B cell (primary cell): ENCODE measurements around the gene ANKLE1. TPM values are rescaled to one million over a fixed set of nuclear protein-coding genes. Genes with fewer than 3 reads are reported as not detected.
"Not testable (repeated sequence)": the region's sequence is repeated elsewhere in the genome, so short reads cannot be mapped to it uniquely, and the experiment has no call there.

Source experiments
- ATAC-seq: fragments of 200-7000 bp; cut with Tn5 transposase; one replicate; pipeline ENCODE4 v1.10.0; 2021; ENCODE audit warnings: low read depth, mild to moderate bottlenecking, moderate number of reproducible peaks, moderate library complexity
- CTCF ChIA-PET: fragments of 350-600 bp; sonication (Branson Sonifier 250); formaldehyde crosslinking; loops from one replicate; lab custom pipeline; 2021; ENCODE audit warnings: antibody characterized with exemption, inconsistent platforms; lab: Charles Lee
- POLR2A ChIA-PET: fragments of 350-600 bp; sonication (Branson Sonifier 250); formaldehyde crosslinking; loops from one replicate; lab custom pipeline; 2021; ENCODE audit warnings: antibody characterized with exemption; lab: Charles Lee
- DNase-seq: peaks from one replicate; pipeline ENCODE4 v3.0.0; 2013
- H2AFZ ChIP-seq: 2 replicates; pipeline ENCODE4 v1.6.1; 2012; ENCODE audit warnings: mild to moderate bottlenecking, low read depth, low read length; ENCODE audit not compliant: insufficient read depth, poor library complexity, severe bottlenecking
- H3K27ac ChIP-seq, 2 donors: 1 replicate in 1 of 2; 2 replicates in 1 of 2; pipeline ENCODE4 v1.5.1; 2012 to 2013; ENCODE audit warnings: low read length in 2 of 2, mild to moderate bottlenecking in 2 of 2, moderate library complexity in 1 of 2
- H3K27me3 ChIP-seq, 4 experiments: fragments of 200-600 bp in 1 of 4; sonication (generic) in 1 of 4; replicated peaks in 1 of 4; 1 replicate in 2 of 4; 2 replicates in 2 of 4; pipeline versions ENCODE4 v1.6.1 to v1.7.0; 2013 to 2016; ENCODE audit warnings: low read length in 3 of 4, mild to moderate bottlenecking in 2 of 4, mixed read lengths in 1 of 4, moderate library complexity in 1 of 4; ENCODE audit not compliant: insufficient read depth in 4 of 4, control insufficient read depth in 3 of 4; ENCODE audit errors: control extremely low read depth in 1 of 4
- H3K36me3 ChIP-seq, 2 experiments: replicated peaks in 1 of 2; 1 replicate in 1 of 2; 2 replicates in 1 of 2; pipeline versions ENCODE4 v1.6.1 to v1.7.1; 2013; ENCODE audit warnings: low read length in 1 of 2; ENCODE audit not compliant: insufficient read depth in 2 of 2, control insufficient read depth in 1 of 2; ENCODE audit errors: control extremely low read depth in 1 of 2, extremely low read depth in 1 of 2
- H3K4me1 ChIP-seq, 2 donors: fragments of 200-600 bp in 1 of 2; sonication (generic) in 1 of 2; 1 replicate in 1 of 2; 2 replicates in 1 of 2; pipeline versions ENCODE4 v1.5.1 to v1.6.1; 2013 to 2017; ENCODE audit warnings: low read length in 2 of 2; ENCODE audit not compliant: control insufficient read depth in 2 of 2, insufficient read depth in 2 of 2
- H3K4me2 ChIP-seq: replicated peaks from 2 replicates; pipeline ENCODE3; 2012; ENCODE audit warnings: mild to moderate bottlenecking, low read depth, low read length; ENCODE audit not compliant: poor library complexity, severe bottlenecking
- H3K4me3 ChIP-seq, 5 experiments: fragments of 200-600 bp in 1 of 5; sonication (generic) in 1 of 5; 1 replicate in 3 of 5; 2 replicates in 2 of 5; pipeline versions ENCODE4 v1.5.1 to v1.7.0; 2011 to 2016; ENCODE audit warnings: low read length in 4 of 5, mild to moderate bottlenecking in 4 of 5, low read depth in 2 of 5, control low read depth in 1 of 5, moderate library complexity in 1 of 5; ENCODE audit not compliant: insufficient read depth in 1 of 5; ENCODE audit errors: control extremely low read depth in 1 of 5, extremely low read depth in 1 of 5
- H3K79me2 ChIP-seq: fragments of 200-600 bp; sonication (generic); one replicate; pipeline ENCODE4 v1.6.0; 2016; ENCODE audit warnings: low read length; ENCODE audit not compliant: control insufficient read depth, insufficient read depth
- H3K9ac ChIP-seq: fragments of 200-600 bp; sonication (generic); 2 replicates; pipeline ENCODE4 v1.6.1; 2017; ENCODE audit warnings: mild to moderate bottlenecking, low read length, moderate library complexity
- H3K9me3 ChIP-seq, 3 donors: one replicate each; pipeline versions ENCODE4 v1.6.1 to v1.7.1; 2013; ENCODE audit warnings: low read length in 2 of 3; ENCODE audit not compliant: control insufficient read depth in 2 of 3, insufficient read depth in 1 of 3; ENCODE audit errors: control extremely low read depth in 1 of 3
- H4K20me1 ChIP-seq: 2 replicates; pipeline ENCODE4 v1.6.0; 2012; ENCODE audit warnings: mild to moderate bottlenecking, low read length; ENCODE audit not compliant: insufficient read depth, control insufficient read depth, poor library complexity, severe bottlenecking
- H3K27ac Mint-ChIP-seq: one replicate; pipeline ENCODE4 v1.8.0; 2021; ENCODE audit warnings: mixed read lengths
- H3K27me3 Mint-ChIP-seq: one replicate; pipeline ENCODE4 v1.8.0; 2021; ENCODE audit warnings: mixed read lengths
- H3K4me1 Mint-ChIP-seq: one replicate; pipeline ENCODE4 v1.8.0; 2021; ENCODE audit warnings: mixed read lengths
- H3K4me3 Mint-ChIP-seq: one replicate; pipeline ENCODE4 v1.8.0; 2021; ENCODE audit warnings: mixed read lengths
- H3K9me3 Mint-ChIP-seq: one replicate; pipeline ENCODE4 v1.8.0; 2022; ENCODE audit warnings: mixed read lengths; ENCODE audit not compliant: insufficient read depth
- EZH2 ChIP-seq: IDR thresholded peaks from 2 replicates; pipeline ENCODE4 v1.6.1; 2012; ENCODE audit warnings: borderline replicate concordance, low read depth, mild to moderate bottlenecking, moderate library complexity, low read length; ENCODE audit not compliant: insufficient read depth, poor library complexity, severe bottlenecking
- WGBS: methylation state at CpG from one replicate; pipeline ENCODE4 v1.1.5; 2013; ENCODE audit warnings: missing lambda C conversion rate; ENCODE audit not compliant: insufficient coverage; 5-methylcytosine and 5-hydroxymethylcytosine counted together
- intact Hi-C: fragments of 100-400 bp; cut with micrococcal nuclease; formaldehyde crosslinking; loops from one replicate; pipeline ENCODE4 v1.10.0; 2022
- polyA plus RNA-seq: library from polyadenylated mRNA; depleted of rRNA; stranded (reverse); fragments of >200 nt; gene quantifications from 2 replicates; pipeline ENCODE4 v1.2.3, GENCODE V29; 2012
- total RNA-seq, 2 donors: library from RNA; stranded (reverse); fragments of 120-200 nt in 1 of 2; gene quantifications; 1 replicate in 1 of 2; 2 replicates in 1 of 2; pipeline versions ENCODE4 v1.2.3 to v1.2.4, GENCODE V29; 2013 to 2022
- TF ChIP-seq, protein P1 (sequence below): fragments of 200-600 bp; IDR thresholded peaks from one replicate; pipeline ENCODE4 v1.8.0; 2022; ENCODE audit warnings: antibody characterized with exemption, mild to moderate bottlenecking

ANKLE1 gene
- total and polyA plus RNA-seq, 2 donors (not counting 1 experiment from before 2014, with no cell fraction given), result 6.2 to 7.6 TPM

DNA sequence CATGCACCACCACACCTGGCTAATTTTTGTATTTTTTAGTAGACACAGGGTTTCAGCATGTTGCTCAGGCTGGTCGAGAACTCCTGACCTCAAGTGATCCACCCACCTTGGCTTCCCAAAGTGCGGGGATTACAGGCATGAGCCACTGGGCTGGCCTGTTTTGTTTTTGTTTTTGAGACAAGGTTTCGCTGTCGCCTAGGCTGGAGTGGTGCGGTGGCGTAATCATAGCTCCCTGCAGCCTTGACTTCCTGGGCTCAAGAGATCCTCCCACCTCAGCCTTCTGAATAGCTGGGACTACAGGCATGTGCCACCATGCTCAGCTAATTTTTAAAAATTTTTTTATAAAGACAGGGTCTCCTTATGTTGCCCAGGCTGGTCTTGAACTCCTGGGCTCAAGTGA, 13.8 kb downstream of the ANKLE1 start:
- POLR2A ChIA-PET, result interaction anchor here (0.6 kb wide), 1 partner anchor 12 kb away, joined by 3 read pairs; no protein-coding TSS in a partner anchor
- not testable (repeated sequence) for H3K4me2 ChIP-seq, H3K27ac Mint-ChIP-seq

DNA sequence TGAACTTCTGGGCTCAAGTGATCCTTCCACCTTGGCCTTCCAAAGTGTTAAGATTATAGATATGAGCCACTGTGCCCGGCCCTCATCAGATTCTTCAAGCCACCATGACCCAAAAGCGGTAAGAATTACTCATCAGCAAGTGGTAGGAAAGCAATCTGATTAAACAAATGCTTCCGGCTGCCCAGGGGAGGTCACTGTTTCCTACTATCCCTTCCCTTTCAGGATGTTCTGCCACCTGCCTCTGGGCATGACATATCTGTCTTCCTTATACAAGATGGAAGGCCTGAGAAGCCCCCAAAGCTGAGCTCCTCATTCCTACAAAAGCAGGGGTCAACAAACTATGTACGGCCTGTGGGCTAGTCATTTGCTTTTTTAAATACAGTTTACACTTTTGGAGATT, 14.6 kb downstream of the ANKLE1 start:
- Mint-ChIP-seq H3K27me3 (no peaks in the 10 kb centered on the region), H3K27ac (no peak overlapping the region), H3K4me1 (peaks cover 10% of the 10 kb centered on the region), H3K4me3 (no peak overlapping the region), H3K9me3 (no peaks in the 10 kb centered on the region)
- H3K4me2 ChIP-seq, result no peak overlapping the region
- DNase-seq (no peak), ATAC-seq (no peak)
- H3K36me3 ChIP-seq, result no peaks in the 10 kb centered on the region
- intact Hi-C loops, result no loop called here
- H3K79me2 ChIP-seq, result no peaks in the 10 kb centered on the region
- no peaks in the 10 kb centered on the region for H3K27me3 ChIP-seq
- H3K9me3 ChIP-seq, result peaks cover 0 to 13% (median 0%) of the 10 kb centered on the region in 3 donors
- TF ChIP-seq, protein P1, sequence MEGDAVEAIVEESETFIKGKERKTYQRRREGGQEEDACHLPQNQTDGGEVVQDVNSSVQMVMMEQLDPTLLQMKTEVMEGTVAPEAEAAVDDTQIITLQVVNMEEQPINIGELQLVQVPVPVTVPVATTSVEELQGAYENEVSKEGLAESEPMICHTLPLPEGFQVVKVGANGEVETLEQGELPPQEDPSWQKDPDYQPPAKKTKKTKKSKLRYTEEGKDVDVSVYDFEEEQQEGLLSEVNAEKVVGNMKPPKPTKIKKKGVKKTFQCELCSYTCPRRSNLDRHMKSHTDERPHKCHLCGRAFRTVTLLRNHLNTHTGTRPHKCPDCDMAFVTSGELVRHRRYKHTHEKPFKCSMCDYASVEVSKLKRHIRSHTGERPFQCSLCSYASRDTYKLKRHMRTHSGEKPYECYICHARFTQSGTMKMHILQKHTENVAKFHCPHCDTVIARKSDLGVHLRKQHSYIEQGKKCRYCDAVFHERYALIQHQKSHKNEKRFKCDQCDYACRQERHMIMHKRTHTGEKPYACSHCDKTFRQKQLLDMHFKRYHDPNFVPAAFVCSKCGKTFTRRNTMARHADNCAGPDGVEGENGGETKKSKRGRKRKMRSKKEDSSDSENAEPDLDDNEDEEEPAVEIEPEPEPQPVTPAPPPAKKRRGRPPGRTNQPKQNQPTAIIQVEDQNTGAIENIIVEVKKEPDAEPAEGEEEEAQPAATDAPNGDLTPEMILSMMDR, result no peak
- TF ChIP-seq EZH2, result no peak
- ChIA-PET POLR2A (interaction anchor here (0.7 kb wide), 3 partner anchors 202 to 692 kb away, joined by 5 to 7 read pairs (median 6); no protein-coding TSS in a partner anchor), CTCF (interaction anchor here (0.5 to 2.0 kb wide), 6 partner anchors 8 to 92 kb away, joined by 3 to 10 read pairs (median 4); no protein-coding TSS in a partner anchor)
- H3K9ac ChIP-seq, result no peak overlapping the region
- peaks cover 0 to 7% of the 10 kb centered on the region in 2 donors for H3K4me1 ChIP-seq
- H3K4me3 ChIP-seq, result no peak overlapping the region
- 65% methylated on average over 2 of the region's 4 CpGs for WGBS
- no peak overlapping the region for H3K27ac ChIP-seq
- no peak overlapping the region for H2AFZ ChIP-seq
- H4K20me1 ChIP-seq, result no peaks in the 10 kb centered on the region

More for the DNA sequence above, 13.8 kb downstream of the ANKLE1 start:
- intact Hi-C loops, DNase-seq, H3K4me3 Mint-ChIP-seq, H3K9me3 Mint-ChIP-seq, H3K27me3 Mint-ChIP-seq, H3K79me2 ChIP-seq, H3K9ac ChIP-seq, H4K20me1 ChIP-seq, H3K27ac ChIP-seq, ATAC-seq, H3K36me3 ChIP-seq, H3K4me1 ChIP-seq, H2AFZ ChIP-seq, H3K4me3 ChIP-seq, H3K27me3 ChIP-seq, H3K4me1 Mint-ChIP-seq: not testable (repeated sequence)
- WGBS, result 96% methylated on average over 4 of the region's 6 CpGs
- CTCF ChIA-PET, result interaction anchor here (0.9 to 1.4 kb wide), 3 partner anchors 8 to 92 kb away, joined by 3 to 4 read pairs (median 4); no protein-coding TSS in a partner anchor
- H3K9me3 ChIP-seq, result peaks cover 0 to 13% (median 0%) of the 10 kb centered on the region in 3 donors
